ENCODE results near the gene TMF1. TPM values are rescaled to one million over a fixed set of nuclear protein-coding genes. Genes with fewer than 3 reads are reported as not detected.
A peak's percentile ranks its signal among the peaks of the same experiment; 100 is the strongest.

TMF1 gene
- total and polyA plus RNA-seq, 7 experiments from 2014 or later, result 36.1 to 71.8 (median 47.7) TPM

GRCh38 chr3:69009559-69010410 lies 42.3 kb downstream of the TMF1 start:
- intact Hi-C loops (cut with micrococcal nuclease), result loop anchor here in 1 of 2 donors (10.0 kb wide), 1 partner anchor 315 kb away; no protein-coding TSS in a partner anchor

GRCh38 chr3:69008980-69009379 lies 43.2 kb downstream of the TMF1 start:
- Mint-ChIP-seq H3K4me3 (no peak overlapping the region), H3K9me3 (peaks cover 0 to 1% (median 0%) of the 10 kb centered on the region in 11 donors), H3K4me1 (peaks cover 5 to 36% (median 13%) of the 10 kb centered on the region in 7 donors), H3K27ac (peak overlapping the region in 1 of 9 donors; percentile 51), H3K36me3 (peaks cover 0 to 30% (median 3%) of the 10 kb centered on the region in 5 donors), H3K27me3 (no peaks in the 10 kb centered on the region)
- ChIA-PET POLR2A (no interaction called here), CTCF (interaction anchor here (0.7 kb wide), 1 partner anchor 29 kb away, joined by 3 read pairs; no protein-coding TSS in a partner anchor)
- intact Hi-C loops (cut with micrococcal nuclease), result no loop called here
- Histone ChIP-seq H3K4me3 (ENCODE audit: low read length) (no peak overlapping the region), H3K9me3 (ENCODE audit: control insufficient read depth in 2 of 3, low read length in 3 of 3) (no peaks in the 10 kb centered on the region), H3K27ac (ENCODE audit: low read depth, low read length) (no peak overlapping the region), H3K36me3 (ENCODE audit: control insufficient read depth in 2 of 3, insufficient read depth in 3 of 3, low read length in 3 of 3) (peaks cover 0 to 15% (median 4%) of the 10 kb centered on the region in 3 experiments), H3K27me3 (ENCODE audit: control insufficient read depth in 2 of 2, insufficient read depth in 2 of 2, low read length in 2 of 2) (no peaks in the 10 kb centered on the region), H3K4me1 (ENCODE audit: control insufficient read depth in 2 of 2, insufficient read depth in 2 of 2, low read length in 2 of 2) (peaks cover 0 to 6% of the 10 kb centered on the region in 2 donors)
- DNase-seq, result no peak
- no peak for ATAC-seq

More at GRCh38 chr3:69009559-69010410, 42.3 kb downstream of the TMF1 start:
- Mint-ChIP-seq H3K4me1 (peaks cover 10 to 41% (median 18%) of the 10 kb centered on the region in 7 donors), H3K27ac (peak overlapping the region in 5 of 9 donors; percentile 42 to 90 (median 55)), H3K9me3 (peaks cover 0 to 1% (median 0%) of the 10 kb centered on the region in 11 donors), H3K4me3 (no peak overlapping the region), H3K36me3 (peaks cover 0 to 23% (median 3%) of the 10 kb centered on the region in 5 donors), H3K27me3 (no peaks in the 10 kb centered on the region)
- Histone ChIP-seq H3K27ac (ENCODE audit: low read depth, low read length) (no peak overlapping the region), H3K9me3 (ENCODE audit: control insufficient read depth in 2 of 3, low read length in 3 of 3) (no peaks in the 10 kb centered on the region), H3K27me3 (ENCODE audit: control insufficient read depth in 2 of 2, insufficient read depth in 2 of 2, low read length in 2 of 2) (no peaks in the 10 kb centered on the region), H3K4me1 (ENCODE audit: control insufficient read depth in 2 of 2, insufficient read depth in 2 of 2, low read length in 2 of 2) (peaks cover 0 to 12% of the 10 kb centered on the region in 2 donors), H3K36me3 (ENCODE audit: control insufficient read depth in 2 of 3, insufficient read depth in 3 of 3, low read length in 3 of 3) (peaks cover 0 to 11% (median 4%) of the 10 kb centered on the region in 3 experiments), H3K4me3 (ENCODE audit: low read length) (no peak overlapping the region)
- POLR2A ChIA-PET, result interaction anchor here (1.3 kb wide), 1 partner anchor 10 kb away, joined by 3 read pairs; no protein-coding TSS in a partner anchor
- CTCF ChIA-PET, result no interaction called here
- no peak for DNase-seq
- no peak for ATAC-seq

DNA sequence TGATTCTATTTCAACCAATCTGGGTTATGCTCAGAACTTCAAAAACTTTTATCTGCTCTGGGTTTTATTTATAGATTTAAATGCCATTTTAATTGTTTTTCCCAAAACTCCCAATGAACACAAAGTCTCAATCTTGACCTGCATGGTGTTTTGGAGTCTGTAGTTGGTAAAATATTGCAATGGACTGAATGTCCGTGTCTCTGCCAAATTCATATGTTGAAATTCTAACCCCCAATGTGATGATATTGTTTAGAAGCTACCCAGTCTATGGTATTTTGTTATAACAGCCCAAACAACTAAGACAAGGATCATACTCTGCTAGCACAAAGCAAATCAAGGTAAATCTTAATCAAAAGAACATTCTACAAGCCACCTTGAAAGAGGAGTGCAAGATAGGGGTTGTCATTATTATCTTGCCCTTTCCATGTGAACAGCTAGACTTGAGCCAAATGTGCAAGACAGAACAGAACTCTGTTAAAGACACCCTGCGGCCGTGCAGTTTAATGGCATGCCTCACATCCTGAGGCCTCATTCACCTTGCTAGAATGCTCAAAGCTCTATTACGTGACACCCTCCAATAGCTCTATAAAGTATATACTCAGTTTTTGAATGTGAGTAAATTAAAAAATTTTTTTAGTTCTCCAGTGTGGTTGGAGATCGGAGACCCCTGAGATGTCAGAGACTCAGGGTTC lies 46.2 kb downstream of the TMF1 start:
- Histone ChIP-seq H3K9me3 (ENCODE audit: control insufficient read depth in 2 of 3, low read length in 3 of 3) (no peaks in the 10 kb centered on the region), H3K27me3 (ENCODE audit: control insufficient read depth in 2 of 2, insufficient read depth in 2 of 2, low read length in 2 of 2) (no peaks in the 10 kb centered on the region), H3K4me3 (ENCODE audit: low read length) (no peak overlapping the region), H3K4me1 (ENCODE audit: control insufficient read depth in 2 of 2, insufficient read depth in 2 of 2, low read length in 2 of 2) (no peaks in the 10 kb centered on the region), H3K27ac (ENCODE audit: low read depth, low read length) (no peak overlapping the region), H3K36me3 (ENCODE audit: control insufficient read depth in 2 of 3, insufficient read depth in 3 of 3, low read length in 3 of 3) (peaks cover 0 to 18% (median 4%) of the 10 kb centered on the region in 3 experiments)
- H3K4me1 Mint-ChIP-seq, result peaks cover 0 to 15% (median 3%) of the 10 kb centered on the region in 7 donors
- no peaks in the 10 kb centered on the region for H3K27me3 Mint-ChIP-seq
- ChIA-PET POLR2A (no interaction called here), CTCF (no interaction called here)
- DNase-seq, result no peak
- no peak for ATAC-seq
- no peak overlapping the region for H3K4me3 Mint-ChIP-seq
- H3K9me3 Mint-ChIP-seq, result no peaks in the 10 kb centered on the region
- H3K36me3 Mint-ChIP-seq, result peaks cover 0 to 47% (median 5%) of the 10 kb centered on the region in 5 donors
- intact Hi-C loops (cut with micrococcal nuclease), result no loop called here
- H3K27ac Mint-ChIP-seq, result no peak overlapping the region

DNA sequence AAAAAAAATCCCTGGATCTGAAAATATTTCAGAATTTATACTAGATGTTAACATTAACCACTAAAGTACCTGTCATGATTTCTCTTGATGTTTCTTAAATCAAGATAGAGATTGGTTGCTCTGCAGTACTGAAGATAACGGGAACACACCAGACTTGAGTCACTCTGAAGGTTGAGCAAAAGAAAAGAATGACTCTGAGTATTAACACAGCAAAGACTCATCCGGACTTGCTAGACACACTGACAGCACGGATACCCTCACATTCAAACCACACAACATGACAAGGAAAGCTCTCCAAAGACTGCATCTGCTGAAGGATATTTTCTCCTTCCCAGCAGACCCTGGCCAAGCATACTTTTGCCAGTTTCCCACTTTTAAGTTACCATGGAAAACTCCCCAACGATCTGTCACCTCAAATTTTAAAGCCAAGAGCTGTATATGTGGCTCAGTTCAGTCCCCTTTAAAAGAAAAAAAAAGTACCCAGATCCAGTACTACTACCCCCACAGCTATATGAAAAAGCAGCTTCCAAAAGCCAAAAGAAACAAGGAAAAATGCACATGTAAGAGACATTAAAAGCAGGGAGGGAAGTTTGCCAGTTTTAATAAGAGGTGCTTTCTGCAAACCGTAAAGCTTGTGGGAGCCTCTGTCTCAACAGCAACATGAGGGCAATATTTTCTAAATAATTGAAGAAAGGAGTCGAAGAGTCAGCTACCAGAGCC lies 46.9 kb downstream of the TMF1 start:
- POLR2A ChIA-PET, result no interaction called here
- no peak overlapping the region for H3K27ac Mint-ChIP-seq
- no peak for DNase-seq

GRCh38 chr3:69004138-69004537 lies 48.0 kb downstream of the TMF1 start:
- Histone ChIP-seq H3K27ac (ENCODE audit: low read depth, low read length) (no peak overlapping the region), H3K4me3 (ENCODE audit: low read length) (no peak overlapping the region), H3K27me3 (ENCODE audit: control insufficient read depth in 2 of 2, insufficient read depth in 2 of 2, low read length in 2 of 2) (no peaks in the 10 kb centered on the region), H3K9me3 (ENCODE audit: control insufficient read depth in 2 of 3, low read length in 3 of 3) (no peaks in the 10 kb centered on the region), H3K36me3 (ENCODE audit: control insufficient read depth in 2 of 3, insufficient read depth in 3 of 3, low read length in 3 of 3) (peaks cover 0 to 18% (median 4%) of the 10 kb centered on the region in 3 experiments), H3K4me1 (ENCODE audit: control insufficient read depth in 2 of 2, insufficient read depth in 2 of 2, low read length in 2 of 2) (no peaks in the 10 kb centered on the region)
- no peak overlapping the region for H3K27ac Mint-ChIP-seq
- no peaks in the 10 kb centered on the region for H3K4me1 Mint-ChIP-seq
- ChIA-PET POLR2A (no interaction called here), CTCF (no interaction called here)
- DNase-seq (no peak), ATAC-seq (no peak)
- H3K36me3 Mint-ChIP-seq, result peaks cover 0 to 58% (median 5%) of the 10 kb centered on the region in 5 donors
- H3K27me3 Mint-ChIP-seq, result no peaks in the 10 kb centered on the region
- no peak overlapping the region for H3K4me3 Mint-ChIP-seq
- intact Hi-C loops (cut with micrococcal nuclease), result no loop called here
- H3K9me3 Mint-ChIP-seq, result no peaks in the 10 kb centered on the region

More for the DNA sequence above, 46.9 kb downstream of the TMF1 start:
- Mint-ChIP-seq H3K4me3 (no peak overlapping the region), H3K4me1 (peaks cover 0 to 8% (median 2%) of the 10 kb centered on the region in 7 donors), H3K36me3 (peaks cover 0 to 50% (median 5%) of the 10 kb centered on the region in 5 donors), H3K9me3 (no peaks in the 10 kb centered on the region), H3K27me3 (no peaks in the 10 kb centered on the region)
- Histone ChIP-seq H3K27ac (ENCODE audit: low read depth, low read length) (no peak overlapping the region), H3K4me3 (ENCODE audit: low read length) (no peak overlapping the region), H3K27me3 (ENCODE audit: control insufficient read depth in 2 of 2, insufficient read depth in 2 of 2, low read length in 2 of 2) (no peaks in the 10 kb centered on the region), H3K36me3 (ENCODE audit: control insufficient read depth in 2 of 3, insufficient read depth in 3 of 3, low read length in 3 of 3) (peaks cover 0 to 18% (median 4%) of the 10 kb centered on the region in 3 experiments), H3K4me1 (ENCODE audit: control insufficient read depth in 2 of 2, insufficient read depth in 2 of 2, low read length in 2 of 2) (no peaks in the 10 kb centered on the region), H3K9me3 (ENCODE audit: control insufficient read depth in 2 of 3, low read length in 3 of 3) (no peaks in the 10 kb centered on the region)
- no peak for ATAC-seq
- CTCF ChIA-PET, result no interaction called here
- intact Hi-C loops (cut with micrococcal nuclease), result no loop called here

GRCh38 chr3:68999605-69000004 lies 52.5 kb downstream of the TMF1 start:
- Mint-ChIP-seq H3K27ac (no peak overlapping the region), H3K27me3 (no peaks in the 10 kb centered on the region), H3K9me3 (no peaks in the 10 kb centered on the region), H3K36me3 (peaks cover 9 to 63% (median 29%) of the 10 kb centered on the region in 5 donors), H3K4me3 (no peak overlapping the region), H3K4me1 (peaks cover 0 to 4% (median 0%) of the 10 kb centered on the region in 7 donors)
- no peaks in the 10 kb centered on the region for H3K27me3 ChIP-seq (ENCODE audit: control insufficient read depth in 2 of 2, insufficient read depth in 2 of 2, low read length in 2 of 2)
- POLR2A ChIA-PET, result interaction anchor here (1.0 kb wide), 1 partner anchor 11 kb away, joined by 3 read pairs; no protein-coding TSS in a partner anchor
- no peak overlapping the region for H3K4me3 ChIP-seq (ENCODE audit: low read length)
- no peaks in the 10 kb centered on the region for H3K4me1 ChIP-seq (ENCODE audit: control insufficient read depth in 2 of 2, insufficient read depth in 2 of 2, low read length in 2 of 2)
- no peak for ATAC-seq
- H3K9me3 ChIP-seq (ENCODE audit: control insufficient read depth in 2 of 3, low read length in 3 of 3), result no peaks in the 10 kb centered on the region
- H3K36me3 ChIP-seq (ENCODE audit: control insufficient read depth in 2 of 3, insufficient read depth in 3 of 3, low read length in 3 of 3), result peaks cover 0 to 24% (median 0%) of the 10 kb centered on the region in 3 experiments
- no peak overlapping the region for H3K27ac ChIP-seq (ENCODE audit: low read depth, low read length)
- intact Hi-C loops (cut with micrococcal nuclease), result no loop called here
- no peak for DNase-seq
- CTCF ChIA-PET, result no interaction called here
